ENCODE measurements around the gene FGD4.
"Not testable (repeated sequence)": the region's sequence is repeated elsewhere in the genome, so short reads cannot be mapped to it uniquely, and the experiment has no call there.

FGD4 gene

DNA sequence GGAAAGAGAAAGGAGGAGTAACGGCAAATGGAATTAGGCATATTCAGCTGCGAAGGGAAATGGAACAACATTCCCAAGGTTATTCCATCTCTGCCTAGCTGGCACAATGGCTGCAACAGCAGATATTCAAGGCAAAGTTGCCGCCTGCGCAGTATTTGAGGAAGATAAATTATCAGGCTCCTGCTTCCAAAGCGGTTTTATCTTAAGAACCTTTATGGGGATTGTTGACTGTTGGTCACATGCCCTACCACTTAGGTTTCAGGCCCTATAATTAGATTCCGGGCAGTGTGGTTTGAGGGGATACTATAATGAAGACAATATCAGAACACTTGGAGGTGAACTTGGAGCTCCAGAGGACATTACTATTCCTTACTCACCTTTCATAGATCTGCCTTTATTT, 99.7 kb downstream of the FGD4 start:
- TF ChIP-seq, protein P1, sequence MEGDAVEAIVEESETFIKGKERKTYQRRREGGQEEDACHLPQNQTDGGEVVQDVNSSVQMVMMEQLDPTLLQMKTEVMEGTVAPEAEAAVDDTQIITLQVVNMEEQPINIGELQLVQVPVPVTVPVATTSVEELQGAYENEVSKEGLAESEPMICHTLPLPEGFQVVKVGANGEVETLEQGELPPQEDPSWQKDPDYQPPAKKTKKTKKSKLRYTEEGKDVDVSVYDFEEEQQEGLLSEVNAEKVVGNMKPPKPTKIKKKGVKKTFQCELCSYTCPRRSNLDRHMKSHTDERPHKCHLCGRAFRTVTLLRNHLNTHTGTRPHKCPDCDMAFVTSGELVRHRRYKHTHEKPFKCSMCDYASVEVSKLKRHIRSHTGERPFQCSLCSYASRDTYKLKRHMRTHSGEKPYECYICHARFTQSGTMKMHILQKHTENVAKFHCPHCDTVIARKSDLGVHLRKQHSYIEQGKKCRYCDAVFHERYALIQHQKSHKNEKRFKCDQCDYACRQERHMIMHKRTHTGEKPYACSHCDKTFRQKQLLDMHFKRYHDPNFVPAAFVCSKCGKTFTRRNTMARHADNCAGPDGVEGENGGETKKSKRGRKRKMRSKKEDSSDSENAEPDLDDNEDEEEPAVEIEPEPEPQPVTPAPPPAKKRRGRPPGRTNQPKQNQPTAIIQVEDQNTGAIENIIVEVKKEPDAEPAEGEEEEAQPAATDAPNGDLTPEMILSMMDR (IDR thresholded peaks at IDR 0.05; ENCODE audit: insufficient read depth, missing control alignments): no peak
- no peak for DNase-seq (ENCODE audit: insufficient read length, low spot score)
- FAIRE-seq: no peak

DNA sequence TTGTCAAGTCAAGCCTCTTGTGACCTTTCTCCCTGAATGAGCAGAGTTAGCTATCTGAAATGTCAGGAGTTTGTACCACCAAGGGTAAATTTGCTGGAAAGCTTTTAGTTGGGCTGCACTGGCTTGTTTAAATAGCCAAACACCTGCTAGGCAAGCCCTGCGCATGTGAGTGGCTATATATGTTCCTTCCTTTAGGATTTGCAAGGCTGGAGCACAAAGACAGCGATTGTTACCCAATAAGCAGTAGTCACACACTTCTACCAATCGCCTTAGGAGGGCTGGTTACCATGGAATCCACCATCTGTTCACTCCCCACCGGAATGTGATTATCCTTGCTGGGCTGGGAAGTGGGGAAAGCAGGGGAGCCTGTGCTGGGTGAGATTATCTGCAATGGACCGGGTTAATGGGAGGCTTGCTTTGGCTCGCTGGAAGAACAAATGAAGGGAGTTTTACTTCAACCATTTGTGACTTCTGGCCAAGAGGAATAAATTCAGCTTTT, 102.5 kb downstream of the FGD4 start:
- FAIRE-seq (peak; percentile 99), DNase-seq (ENCODE audit: insufficient read length, low spot score) (peak; percentile 55)

DNA sequence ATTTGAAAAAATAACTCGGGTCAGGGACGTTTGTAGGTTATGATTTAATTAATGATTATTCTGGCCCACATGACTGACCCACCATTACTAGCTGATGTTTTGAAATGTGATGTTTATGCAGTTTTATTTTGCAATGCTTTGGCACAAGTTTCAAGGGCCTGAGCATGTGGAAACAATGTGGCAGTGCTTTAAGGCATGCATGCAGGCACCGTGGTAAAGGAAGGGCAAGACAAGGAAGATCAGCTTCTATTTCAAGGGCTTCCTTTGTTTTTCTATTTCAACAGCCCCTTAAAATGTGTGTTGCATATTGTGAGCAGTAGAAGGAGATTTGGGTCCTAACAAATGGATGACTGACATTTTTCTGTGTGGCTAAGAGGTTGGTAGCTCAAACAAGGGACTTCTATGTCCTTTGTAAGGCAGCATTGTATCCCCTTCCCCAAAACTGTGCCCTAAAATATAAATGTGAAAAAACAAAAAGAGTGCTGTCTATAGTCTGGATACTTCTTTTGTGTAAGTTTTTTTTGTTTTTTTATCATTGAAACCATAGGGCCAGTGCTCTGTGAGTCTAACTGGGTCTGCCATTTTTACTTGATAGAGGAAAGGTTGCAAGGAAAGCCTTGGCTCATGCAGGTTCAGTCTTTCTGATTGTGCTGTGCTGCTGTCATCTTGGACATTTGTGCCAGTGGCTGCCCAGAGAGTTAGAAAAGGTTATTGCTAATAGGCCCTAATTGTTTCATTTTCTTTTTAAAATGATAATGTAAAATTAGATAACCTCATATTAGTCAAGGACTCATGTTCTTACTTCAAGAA, 103.5 kb downstream of the FGD4 start:
- TF ChIP-seq, protein P1 (IDR thresholded peaks at IDR 0.05; ENCODE audit: insufficient read depth, missing control alignments): no peak
- DNase-seq (ENCODE audit: insufficient read length, low spot score): no peak
- peak; percentile 38 for FAIRE-seq

More for the DNA sequence above, 102.5 kb downstream of the FGD4 start:
- TF ChIP-seq, protein P1 (IDR thresholded peaks at IDR 0.05; ENCODE audit: insufficient read depth, missing control alignments): no peak

DNA sequence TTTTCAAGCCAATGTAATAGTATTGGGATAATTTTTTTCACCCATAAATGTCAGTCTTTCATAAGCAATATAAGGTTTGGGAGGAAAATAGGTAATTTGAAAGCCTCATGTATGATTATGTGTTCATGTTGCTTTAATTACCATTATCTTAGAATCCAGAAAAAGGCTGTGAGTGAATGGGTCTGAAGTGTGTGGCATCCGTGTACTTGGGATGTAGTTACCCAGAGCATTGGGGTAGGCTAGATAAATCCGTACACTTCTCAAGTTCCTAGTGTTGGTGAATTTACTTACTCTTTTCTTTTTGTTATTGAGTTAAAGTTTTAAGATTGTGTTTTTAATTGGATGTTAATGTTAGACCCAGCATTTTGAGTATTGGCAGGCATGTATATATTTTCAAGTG, 104.4 kb downstream of the FGD4 start:
- FAIRE-seq: peak; percentile 6
- TF ChIP-seq, protein P1 (IDR thresholded peaks at IDR 0.05; ENCODE audit: insufficient read depth, missing control alignments): no peak

DNA sequence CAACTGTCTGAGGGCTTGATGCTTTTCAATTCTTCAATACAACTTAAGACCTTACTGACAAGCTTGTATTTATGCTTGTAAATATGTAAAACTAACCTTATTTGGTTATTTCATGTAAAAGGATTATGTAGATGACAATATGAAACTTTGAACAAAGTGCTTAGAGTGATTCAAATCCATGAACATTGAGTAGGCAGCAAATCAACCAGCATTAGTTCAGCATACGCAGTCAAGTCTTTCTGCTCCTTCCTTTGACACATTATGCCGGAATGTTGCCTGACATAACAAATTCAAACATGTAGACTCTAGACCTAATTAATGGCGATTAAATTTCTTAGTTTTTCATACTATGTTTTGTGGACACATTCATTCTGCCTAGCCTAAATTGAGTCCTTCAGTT, 105.2 kb downstream of the FGD4 start:
- no peak for DNase-seq (ENCODE audit: insufficient read length, low spot score)
- TF ChIP-seq, protein P1 (IDR thresholded peaks at IDR 0.05; ENCODE audit: insufficient read depth, missing control alignments): no peak
- peak; percentile 77 for FAIRE-seq

More for the DNA sequence above, 104.4 kb downstream of the FGD4 start:
- no peak for DNase-seq (ENCODE audit: insufficient read length, low spot score)

DNA sequence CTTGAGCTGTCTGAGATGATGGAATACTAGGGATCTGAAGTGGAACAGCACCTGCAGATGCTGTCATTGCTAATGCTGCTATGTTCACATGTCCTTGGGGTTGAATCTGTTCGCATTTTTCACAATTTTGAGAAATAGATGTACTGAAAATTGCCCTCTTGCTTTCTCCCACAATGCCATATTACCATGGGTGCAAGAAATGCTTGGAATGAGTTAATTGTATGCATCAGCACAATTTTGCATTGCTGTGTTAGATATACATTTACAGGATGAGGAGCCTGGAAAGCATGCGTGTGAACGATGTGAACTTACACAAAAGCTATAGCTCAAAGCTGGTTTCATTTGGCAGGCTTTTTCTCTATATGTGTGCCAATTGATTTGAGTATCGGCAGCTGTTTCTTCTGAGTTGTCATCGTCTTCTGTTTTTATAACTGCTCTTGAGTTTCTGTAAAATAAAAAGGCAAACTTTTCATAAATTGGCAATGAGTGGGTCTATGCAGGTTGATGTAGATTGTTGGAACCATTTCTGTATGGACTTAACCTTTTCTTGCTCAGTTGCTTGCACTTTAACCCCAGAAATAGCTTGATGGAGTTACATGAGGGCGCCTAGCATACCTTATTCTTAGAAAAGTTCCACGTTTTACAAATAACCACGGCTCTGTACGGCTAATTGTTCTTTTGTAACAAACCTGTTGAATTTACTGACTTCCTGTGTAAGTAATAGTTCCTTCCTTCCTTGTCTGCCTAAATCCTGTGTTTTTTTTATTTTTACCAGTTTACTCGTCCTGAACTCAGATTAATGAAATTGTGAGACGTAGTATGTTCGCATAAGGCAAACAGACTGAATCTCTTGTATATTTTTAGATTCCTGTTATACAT, 105.9 kb downstream of the FGD4 start:
- DNase-seq (ENCODE audit: insufficient read length, low spot score): no peak
- no peak for FAIRE-seq
- TF ChIP-seq, protein P1 (IDR thresholded peaks at IDR 0.05; ENCODE audit: insufficient read depth, missing control alignments): no peak

DNA sequence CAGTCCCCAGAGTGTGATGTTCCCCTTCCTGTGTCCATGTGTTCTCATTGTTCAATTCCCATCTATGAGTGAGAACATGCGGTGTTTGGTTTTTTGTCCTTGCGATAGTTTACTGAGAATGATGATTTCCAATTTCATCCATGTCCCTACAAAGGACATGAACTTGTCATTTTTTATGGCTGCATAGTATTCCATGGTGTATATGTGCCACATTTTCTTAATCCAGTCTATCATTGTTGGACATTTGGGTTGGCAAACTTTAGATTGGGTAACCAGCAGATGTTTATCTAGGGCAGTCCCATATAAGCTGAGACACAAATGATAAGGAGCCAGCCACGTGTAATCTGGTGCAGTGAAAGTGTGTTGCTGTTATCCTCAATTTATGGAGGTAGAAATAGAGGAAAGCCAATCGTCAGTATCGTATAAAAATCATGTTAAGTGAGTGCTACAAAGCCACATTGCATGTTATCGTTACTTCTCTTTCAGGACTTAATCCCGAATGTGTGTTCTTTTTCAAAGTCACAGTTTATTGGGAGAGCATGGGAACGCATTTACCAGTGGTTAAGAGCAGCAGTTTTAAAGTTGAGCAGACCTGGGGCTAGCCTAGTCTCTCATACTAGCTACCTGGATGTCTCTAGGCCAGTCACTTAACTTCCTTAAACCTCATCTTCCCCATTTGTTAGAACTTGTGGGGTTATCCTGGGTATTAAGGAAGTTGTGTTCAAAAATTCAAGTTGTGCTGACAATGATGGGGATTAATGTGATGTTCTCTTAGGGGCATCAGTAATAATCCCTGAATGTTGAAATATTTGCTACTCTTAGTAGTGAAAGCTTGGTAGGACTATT, 108.0 kb downstream of the FGD4 start:
- FAIRE-seq; DNase-seq (ENCODE audit: insufficient read length, low spot score): not testable (repeated sequence)
